ENCODE data around the gene SHROOM4.

The SHROOM4 gene

DNA sequence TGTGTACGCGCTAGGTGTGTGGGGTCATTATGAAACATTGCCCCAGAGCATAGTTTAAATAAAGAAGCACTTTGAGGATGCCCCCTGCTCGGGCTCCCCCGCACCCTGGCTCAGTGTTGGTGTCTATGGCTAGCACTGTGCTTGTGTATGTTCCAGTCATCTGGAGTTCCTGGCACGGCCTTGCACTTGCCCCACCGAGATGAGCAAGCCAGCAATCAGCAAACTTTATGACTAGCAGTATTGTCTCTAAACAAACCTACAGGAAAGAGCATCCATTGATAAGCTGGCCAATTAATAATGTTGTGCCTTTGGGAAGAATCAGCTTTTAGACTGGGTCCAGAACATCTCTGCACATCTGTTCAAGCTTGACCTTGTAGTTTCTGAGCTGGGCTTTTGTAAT, 707 bp upstream of the SHROOM4 start:
- peaks cover 23% of the 10 kb centered on the region for H3K27me3 ChIP-seq (ENCODE audit: insufficient read depth, low read length)
- no peaks in the 10 kb centered on the region for H3K36me3 ChIP-seq (ENCODE audit: insufficient read depth, low read length)
- H3K9me3 ChIP-seq (ENCODE audit: low read length), result no peaks in the 10 kb centered on the region
- H2AFZ ChIP-seq (ENCODE audit: low read depth, low read length), result no peak overlapping the region
- H3K4me3 ChIP-seq (ENCODE audit: low read length), result no peak overlapping the region
- no peaks in the 10 kb centered on the region for H3K4me1 ChIP-seq (ENCODE audit: insufficient read depth, low read length)

DNA sequence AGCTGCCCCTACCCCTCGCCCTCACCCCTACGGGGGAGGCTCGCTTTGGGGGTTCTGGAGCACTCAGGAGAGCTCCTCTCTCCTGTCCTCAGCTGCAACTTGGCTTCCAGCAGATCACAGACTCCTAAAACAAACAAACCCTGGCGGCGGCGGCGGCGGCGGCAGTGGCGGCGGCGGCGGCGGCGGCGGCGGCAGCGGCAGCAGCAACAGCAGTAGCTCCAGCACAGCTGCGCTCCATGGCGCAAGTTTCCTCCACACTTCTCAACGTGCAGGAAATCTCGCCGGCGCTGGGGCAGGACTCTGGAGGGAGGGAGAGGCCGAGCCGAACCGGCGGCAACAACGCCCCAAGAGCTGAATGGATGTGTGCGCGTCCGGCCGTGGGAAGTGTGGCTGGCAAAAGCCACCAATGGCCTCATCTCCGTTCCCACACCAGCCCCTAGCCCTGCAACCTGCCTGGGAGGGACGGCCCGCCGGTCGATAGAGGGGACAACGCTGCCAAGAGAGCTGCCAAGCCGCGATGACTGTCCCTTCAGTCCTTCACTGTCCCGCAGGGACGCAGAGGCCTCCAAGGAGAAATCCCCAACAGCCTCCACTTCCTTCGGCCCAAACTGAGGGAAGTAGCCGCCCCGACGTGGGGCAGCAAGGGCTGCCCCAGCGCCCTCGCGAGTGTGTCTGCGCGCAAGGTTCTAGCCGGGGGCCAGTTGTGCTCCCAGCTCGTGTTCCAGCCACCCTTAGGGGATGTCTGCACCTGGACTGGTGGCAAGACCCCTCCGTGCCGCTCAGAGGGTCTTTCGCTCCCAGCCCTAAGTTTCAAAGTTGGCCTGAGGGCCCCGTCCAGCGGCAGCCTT, 775 bp downstream of the SHROOM4 start:
- Histone ChIP-seq H3K9me3 (ENCODE audit: low read length) (no peaks in the 10 kb centered on the region), H3K4me1 (ENCODE audit: insufficient read depth, low read length) (no peaks in the 10 kb centered on the region), H3K36me3 (ENCODE audit: insufficient read depth, low read length) (no peaks in the 10 kb centered on the region), H3K27me3 (ENCODE audit: insufficient read depth, low read length) (peaks cover 23% of the 10 kb centered on the region), H2AFZ (ENCODE audit: low read depth, low read length) (peak overlapping the region; percentile 95), H3K4me3 (ENCODE audit: low read length) (peak overlapping the region; percentile 38)

DNA sequence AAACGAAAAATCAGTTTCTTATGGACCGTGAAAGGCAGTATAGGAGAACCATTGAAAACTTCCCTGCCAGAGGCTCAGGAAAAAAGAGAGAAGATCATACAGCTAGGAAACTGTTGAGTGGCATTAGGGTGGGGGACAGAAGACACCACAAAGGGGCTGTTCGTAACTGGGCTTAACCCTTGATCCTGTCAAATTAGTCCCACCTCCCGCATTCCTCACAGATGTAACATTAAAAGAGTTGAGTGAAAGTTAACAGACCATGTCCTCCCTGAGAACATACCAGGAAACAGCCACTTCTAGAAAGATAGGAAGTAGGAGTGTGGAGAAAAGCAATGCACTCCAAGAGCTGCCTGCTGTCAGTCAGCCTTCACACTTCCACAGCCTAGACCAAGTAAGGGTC, 8.7 kb downstream of the SHROOM4 start:
- Histone ChIP-seq H3K9me3 (ENCODE audit: low read length) (no peaks in the 10 kb centered on the region), H3K4me1 (ENCODE audit: insufficient read depth, low read length) (no peaks in the 10 kb centered on the region), H3K4me3 (ENCODE audit: low read length) (no peak overlapping the region), H3K27me3 (ENCODE audit: insufficient read depth, low read length) (no peaks in the 10 kb centered on the region), H2AFZ (ENCODE audit: low read depth, low read length) (no peak overlapping the region), H3K36me3 (ENCODE audit: insufficient read depth, low read length) (no peaks in the 10 kb centered on the region)

DNA sequence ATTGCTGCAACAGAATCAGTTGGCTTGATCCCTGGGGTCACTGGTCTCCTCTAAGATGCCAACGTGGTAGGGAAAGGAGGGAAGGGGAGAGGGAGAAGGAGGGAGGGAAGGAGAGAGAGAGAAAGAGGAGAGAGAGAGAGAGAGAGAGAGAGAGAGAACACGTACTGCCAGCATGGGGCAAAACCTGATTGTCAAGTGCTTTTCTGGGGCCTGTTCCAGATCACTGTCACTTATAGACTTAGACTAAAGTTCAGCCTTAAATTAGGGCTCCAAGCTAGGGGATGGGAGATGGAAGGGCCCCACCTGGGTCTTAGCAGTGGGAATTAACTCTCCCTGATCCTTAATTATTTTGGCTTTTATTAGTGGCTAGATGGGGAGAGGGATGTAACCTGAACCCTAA, 12.9 kb downstream of the SHROOM4 start:
- no peaks in the 10 kb centered on the region for H3K27me3 ChIP-seq (ENCODE audit: insufficient read depth, low read length)
- H3K4me3 ChIP-seq (ENCODE audit: low read length), result no peak overlapping the region
- H3K36me3 ChIP-seq (ENCODE audit: insufficient read depth, low read length), result no peaks in the 10 kb centered on the region
- H3K4me1 ChIP-seq (ENCODE audit: insufficient read depth, low read length), result no peaks in the 10 kb centered on the region
- H2AFZ ChIP-seq (ENCODE audit: low read depth, low read length), result no peak overlapping the region
- no peaks in the 10 kb centered on the region for H3K9me3 ChIP-seq (ENCODE audit: low read length)

DNA sequence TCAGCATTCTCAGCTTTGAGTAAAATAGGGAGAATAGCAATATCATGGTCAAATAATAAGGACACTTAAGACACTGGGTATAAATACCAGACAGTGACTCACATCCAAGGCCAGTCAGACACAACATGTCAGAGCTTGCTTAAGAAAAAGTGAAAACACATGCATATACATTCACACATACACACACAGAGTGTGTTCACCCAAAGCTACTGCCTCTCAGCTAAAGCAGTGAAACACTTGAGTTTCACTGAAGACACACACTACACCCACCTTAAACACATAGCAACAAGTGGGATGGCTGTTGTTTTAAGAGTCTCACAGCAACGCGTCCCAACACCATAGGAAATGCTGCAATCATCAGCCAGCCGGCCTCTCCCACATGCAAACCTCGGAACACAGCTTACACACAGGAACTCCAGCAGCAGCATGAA, 14.4 kb downstream of the SHROOM4 start:
- Histone ChIP-seq H3K9me3 (ENCODE audit: low read length) (no peaks in the 10 kb centered on the region), H2AFZ (ENCODE audit: low read depth, low read length) (no peak overlapping the region), H3K36me3 (ENCODE audit: insufficient read depth, low read length) (no peaks in the 10 kb centered on the region), H3K4me3 (ENCODE audit: low read length) (no peak overlapping the region), H3K27me3 (ENCODE audit: insufficient read depth, low read length) (no peaks in the 10 kb centered on the region), H3K4me1 (ENCODE audit: insufficient read depth, low read length) (no peaks in the 10 kb centered on the region)

DNA sequence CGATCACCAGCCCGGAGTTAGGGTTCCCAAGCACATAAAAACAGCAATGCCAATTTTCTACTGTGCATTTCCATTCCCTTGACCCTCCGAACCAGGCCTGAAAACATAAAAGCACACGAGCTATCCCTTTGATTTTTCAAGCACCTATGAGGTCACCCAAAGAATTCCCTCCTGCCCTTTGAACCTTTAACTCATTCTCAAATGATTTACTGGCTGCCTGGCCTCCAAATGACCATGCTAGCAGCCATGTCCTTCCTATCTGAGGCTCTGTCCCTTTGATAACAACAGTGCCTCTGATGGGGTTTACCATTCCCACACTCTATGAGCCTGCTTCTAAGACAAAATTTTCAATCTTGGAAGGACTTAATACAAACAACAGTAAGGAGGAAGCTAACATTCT, 15.2 kb downstream of the SHROOM4 start:
- Histone ChIP-seq H3K4me3 (ENCODE audit: low read length) (no peak overlapping the region), H3K27me3 (ENCODE audit: insufficient read depth, low read length) (no peaks in the 10 kb centered on the region), H3K4me1 (ENCODE audit: insufficient read depth, low read length) (no peaks in the 10 kb centered on the region), H2AFZ (ENCODE audit: low read depth, low read length) (no peak overlapping the region), H3K9me3 (ENCODE audit: low read length) (no peaks in the 10 kb centered on the region), H3K36me3 (ENCODE audit: insufficient read depth, low read length) (no peaks in the 10 kb centered on the region)

DNA sequence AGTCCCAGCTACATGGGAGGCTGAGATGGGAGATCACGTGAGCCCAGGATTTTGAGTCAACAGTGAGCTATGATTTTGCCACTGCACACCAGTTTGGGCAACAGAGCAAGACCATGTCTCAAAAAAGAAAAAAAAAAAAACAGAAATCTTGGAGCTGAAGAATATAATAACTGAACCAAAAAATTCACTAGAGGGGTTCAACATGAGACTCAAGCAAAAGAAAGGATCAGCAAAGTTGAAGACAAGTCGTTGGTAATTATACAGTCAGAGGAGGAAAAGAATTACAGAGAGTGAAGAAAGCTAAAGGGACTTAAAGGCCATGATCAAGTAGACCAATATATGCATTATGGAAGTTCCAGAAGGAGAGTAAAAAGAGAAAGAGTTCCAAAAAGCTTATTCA, 26.9 kb downstream of the SHROOM4 start:
- Histone ChIP-seq H3K4me3 (ENCODE audit: low read length) (no peak overlapping the region), H3K36me3 (ENCODE audit: insufficient read depth, low read length) (no peaks in the 10 kb centered on the region), H3K4me1 (ENCODE audit: insufficient read depth, low read length) (no peaks in the 10 kb centered on the region), H3K9me3 (ENCODE audit: low read length) (no peaks in the 10 kb centered on the region), H2AFZ (ENCODE audit: low read depth, low read length) (no peak overlapping the region), H3K27me3 (ENCODE audit: insufficient read depth, low read length) (no peaks in the 10 kb centered on the region)

DNA sequence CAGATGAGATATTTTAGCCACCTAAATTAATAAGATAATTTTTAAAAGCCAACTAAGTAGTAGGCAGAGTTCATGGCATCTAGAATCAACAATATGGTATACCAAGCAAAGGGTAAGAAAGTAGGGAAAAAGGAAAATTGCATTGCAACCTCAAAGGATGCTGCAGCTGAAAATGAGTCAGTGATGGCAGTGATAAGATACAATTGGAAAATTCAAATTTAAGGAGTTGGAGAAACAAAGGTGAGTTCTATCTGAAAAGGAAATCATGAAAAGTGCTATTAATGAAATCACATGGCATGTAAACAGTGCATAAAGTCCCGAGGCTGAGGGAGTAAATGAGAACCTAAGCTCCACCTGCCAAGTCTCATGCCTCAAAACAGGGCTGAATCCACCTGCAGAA, 33.9 kb downstream of the SHROOM4 start:
- no peaks in the 10 kb centered on the region for H3K27me3 ChIP-seq (ENCODE audit: insufficient read depth, low read length)
- H3K4me3 ChIP-seq (ENCODE audit: low read length), result no peak overlapping the region
- H3K4me1 ChIP-seq (ENCODE audit: insufficient read depth, low read length), result no peaks in the 10 kb centered on the region
- H2AFZ ChIP-seq (ENCODE audit: low read depth, low read length), result no peak overlapping the region
- H3K9me3 ChIP-seq (ENCODE audit: low read length), result no peaks in the 10 kb centered on the region
- H3K36me3 ChIP-seq (ENCODE audit: insufficient read depth, low read length), result no peaks in the 10 kb centered on the region

DNA sequence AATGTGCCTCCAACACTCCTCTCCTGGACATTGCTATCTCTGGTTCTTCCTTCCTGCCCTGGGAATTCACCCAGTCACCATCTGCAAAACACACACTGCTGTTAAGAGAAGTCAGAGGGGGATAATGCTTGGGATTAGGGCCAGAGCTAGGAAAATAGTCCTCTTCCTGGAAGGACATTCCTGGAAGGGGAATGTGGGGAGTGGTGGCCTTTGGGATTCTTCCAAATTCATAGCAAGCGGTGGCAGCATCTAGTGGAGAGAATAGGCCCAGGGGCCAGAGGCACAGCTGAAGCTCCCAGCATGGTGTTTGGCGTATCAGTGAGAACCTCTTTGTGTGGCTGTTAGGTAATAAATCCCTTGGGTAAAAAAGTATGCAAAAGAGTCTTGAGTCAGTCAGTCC, 34.3 kb downstream of the SHROOM4 start:
- Histone ChIP-seq H3K4me1 (ENCODE audit: insufficient read depth, low read length) (no peaks in the 10 kb centered on the region), H3K9me3 (ENCODE audit: low read length) (no peaks in the 10 kb centered on the region), H3K27me3 (ENCODE audit: insufficient read depth, low read length) (no peaks in the 10 kb centered on the region), H3K4me3 (ENCODE audit: low read length) (no peak overlapping the region), H2AFZ (ENCODE audit: low read depth, low read length) (no peak overlapping the region), H3K36me3 (ENCODE audit: insufficient read depth, low read length) (no peaks in the 10 kb centered on the region)

DNA sequence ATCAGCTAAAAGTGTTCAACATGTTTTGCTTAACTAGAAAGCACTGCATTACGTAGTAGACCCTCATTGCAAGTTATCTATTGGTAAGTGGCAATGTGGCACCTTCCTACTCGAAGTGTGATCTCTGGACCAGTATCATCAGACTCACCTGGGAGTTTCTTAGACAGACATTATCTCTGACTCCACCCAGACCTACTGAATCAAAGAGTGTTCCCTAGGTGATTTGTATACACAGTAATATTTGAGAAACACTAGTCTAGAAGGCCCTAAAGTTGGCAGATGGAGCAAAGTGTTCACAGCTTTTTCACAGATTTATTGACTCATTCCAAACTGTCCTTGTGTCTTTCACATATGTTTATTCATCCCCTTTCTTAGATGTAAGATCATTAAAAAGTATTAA, 35.7 kb downstream of the SHROOM4 start:
- H3K27me3 ChIP-seq (ENCODE audit: insufficient read depth, low read length), result no peaks in the 10 kb centered on the region
- H3K4me3 ChIP-seq (ENCODE audit: low read length), result no peak overlapping the region
- H3K4me1 ChIP-seq (ENCODE audit: insufficient read depth, low read length), result no peaks in the 10 kb centered on the region
- H3K9me3 ChIP-seq (ENCODE audit: low read length), result no peaks in the 10 kb centered on the region
- no peak overlapping the region for H2AFZ ChIP-seq (ENCODE audit: low read depth, low read length)
- H3K36me3 ChIP-seq (ENCODE audit: insufficient read depth, low read length), result no peaks in the 10 kb centered on the region

DNA sequence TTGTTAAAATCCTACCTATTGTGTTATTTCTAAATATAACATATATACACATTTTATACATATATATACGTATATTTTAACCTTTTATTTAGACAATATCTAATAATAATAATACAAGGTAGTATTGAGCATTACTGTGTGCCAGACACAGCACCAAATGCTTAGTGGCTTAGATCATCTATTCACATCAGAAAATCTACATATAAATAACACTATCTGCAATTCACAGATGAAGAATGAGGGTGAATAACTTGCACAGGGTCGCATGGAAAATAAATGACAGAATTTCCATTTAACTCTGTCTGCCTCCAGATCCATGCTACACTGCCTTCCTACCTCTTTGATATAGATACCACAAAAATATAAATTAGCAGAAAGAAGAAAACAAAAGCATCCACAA, 37.7 kb downstream of the SHROOM4 start:
- Histone ChIP-seq H3K4me3 (ENCODE audit: low read length) (no peak overlapping the region), H3K9me3 (ENCODE audit: low read length) (no peaks in the 10 kb centered on the region), H3K36me3 (ENCODE audit: insufficient read depth, low read length) (no peaks in the 10 kb centered on the region), H3K27me3 (ENCODE audit: insufficient read depth, low read length) (no peaks in the 10 kb centered on the region), H3K4me1 (ENCODE audit: insufficient read depth, low read length) (no peaks in the 10 kb centered on the region), H2AFZ (ENCODE audit: low read depth, low read length) (no peak overlapping the region)

DNA sequence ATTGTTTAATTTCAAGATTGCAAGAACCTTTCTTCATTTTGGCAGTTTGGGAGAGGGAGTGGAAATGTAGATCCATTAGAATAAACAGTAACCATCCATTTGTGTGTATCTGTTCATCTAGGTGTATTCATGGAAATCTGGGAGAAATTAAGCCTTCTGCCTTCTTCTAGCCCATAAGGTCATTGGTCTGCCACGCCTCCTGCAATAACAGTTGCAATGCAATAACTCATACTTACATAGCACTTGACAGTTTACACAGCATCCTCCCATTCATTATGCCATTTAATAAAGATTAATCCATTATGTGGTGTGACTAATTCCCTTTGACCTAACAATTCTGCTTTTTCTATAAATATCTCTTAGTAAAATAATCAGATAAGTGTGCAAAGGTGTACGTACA, 42.6 kb downstream of the SHROOM4 start:
- no peaks in the 10 kb centered on the region for H3K27me3 ChIP-seq (ENCODE audit: insufficient read depth, low read length)
- no peak overlapping the region for H3K4me3 ChIP-seq (ENCODE audit: low read length)
- H3K9me3 ChIP-seq (ENCODE audit: low read length), result no peaks in the 10 kb centered on the region
- H2AFZ ChIP-seq (ENCODE audit: low read depth, low read length), result no peak overlapping the region
- H3K4me1 ChIP-seq (ENCODE audit: insufficient read depth, low read length), result no peaks in the 10 kb centered on the region
- H3K36me3 ChIP-seq (ENCODE audit: insufficient read depth, low read length), result no peaks in the 10 kb centered on the region

DNA sequence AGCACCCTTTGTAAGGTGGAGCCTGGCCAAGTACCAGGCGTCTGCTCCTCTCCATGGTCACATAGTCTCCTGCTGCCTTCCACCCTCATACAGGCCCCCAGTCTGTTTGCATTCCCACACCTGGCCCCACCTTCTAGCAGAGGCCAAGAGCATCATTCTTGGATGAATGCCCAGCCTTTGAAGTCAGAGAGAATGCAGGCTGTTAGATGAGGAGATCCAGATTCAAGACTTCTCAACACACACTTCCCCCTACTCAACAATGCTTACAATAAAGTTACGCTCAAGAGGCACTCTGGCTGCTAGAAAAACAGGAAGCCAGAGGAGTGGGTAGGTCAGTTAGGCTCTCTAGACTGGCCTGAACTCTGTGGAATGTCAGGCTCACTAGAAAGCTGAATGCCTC, 43.3 kb downstream of the SHROOM4 start:
- no peaks in the 10 kb centered on the region for H3K36me3 ChIP-seq (ENCODE audit: insufficient read depth, low read length)
- no peak overlapping the region for H2AFZ ChIP-seq (ENCODE audit: low read depth, low read length)
- no peaks in the 10 kb centered on the region for H3K27me3 ChIP-seq (ENCODE audit: insufficient read depth, low read length)
- H3K4me1 ChIP-seq (ENCODE audit: insufficient read depth, low read length), result no peaks in the 10 kb centered on the region
- no peaks in the 10 kb centered on the region for H3K9me3 ChIP-seq (ENCODE audit: low read length)
- H3K4me3 ChIP-seq (ENCODE audit: low read length), result no peak overlapping the region
